ENCODE data around the gene NINJ1. TPM values are rescaled to one million over a fixed set of nuclear protein-coding genes. Genes with fewer than 3 reads are reported as not detected.
A peak's percentile ranks its signal among the peaks of the same experiment; 100 is the strongest.

NINJ1 gene
- total and polyA plus RNA-seq, 7 donors, result 28.9 to 116 (median 57.8) TPM

- peak overlapping the region in 2 of 4 donors; percentile 8 to 47 for H3K27ac ChIP-seq
- no peak overlapping the region for H3K4me3 ChIP-seq
- no peak for DNase-seq
- H3K27me3 ChIP-seq, result no peaks in the 10 kb centered on the region
- H3K9me3 ChIP-seq, result no peaks in the 10 kb centered on the region
- TF ChIP-seq POLR2AphosphoS5 (IDR thresholded peaks at IDR 0.05) (peak in 1 of 4 donors; percentile 62), POLR2A (IDR thresholded peaks at IDR 0.05) (no peak)
- intact Hi-C loops (cut with DNase I), result loop anchor here (2.0 kb wide), 2 partner anchors 23 to 43 kb away; partner anchors contain the start of gene WNK2
- H3K36me3 ChIP-seq, result no peaks in the 10 kb centered on the region
- peaks cover 0 to 31% (median 10%) of the 10 kb centered on the region in 4 donors for H3K4me1 ChIP-seq
- WGBS, 2 donors, result 79 to 80% methylated on average over 11 of the region's 11 CpGs
These were observed 27.9 kb upstream of the NINJ1 start for GRCh38 chr9:93161786-93162562.

DNA sequence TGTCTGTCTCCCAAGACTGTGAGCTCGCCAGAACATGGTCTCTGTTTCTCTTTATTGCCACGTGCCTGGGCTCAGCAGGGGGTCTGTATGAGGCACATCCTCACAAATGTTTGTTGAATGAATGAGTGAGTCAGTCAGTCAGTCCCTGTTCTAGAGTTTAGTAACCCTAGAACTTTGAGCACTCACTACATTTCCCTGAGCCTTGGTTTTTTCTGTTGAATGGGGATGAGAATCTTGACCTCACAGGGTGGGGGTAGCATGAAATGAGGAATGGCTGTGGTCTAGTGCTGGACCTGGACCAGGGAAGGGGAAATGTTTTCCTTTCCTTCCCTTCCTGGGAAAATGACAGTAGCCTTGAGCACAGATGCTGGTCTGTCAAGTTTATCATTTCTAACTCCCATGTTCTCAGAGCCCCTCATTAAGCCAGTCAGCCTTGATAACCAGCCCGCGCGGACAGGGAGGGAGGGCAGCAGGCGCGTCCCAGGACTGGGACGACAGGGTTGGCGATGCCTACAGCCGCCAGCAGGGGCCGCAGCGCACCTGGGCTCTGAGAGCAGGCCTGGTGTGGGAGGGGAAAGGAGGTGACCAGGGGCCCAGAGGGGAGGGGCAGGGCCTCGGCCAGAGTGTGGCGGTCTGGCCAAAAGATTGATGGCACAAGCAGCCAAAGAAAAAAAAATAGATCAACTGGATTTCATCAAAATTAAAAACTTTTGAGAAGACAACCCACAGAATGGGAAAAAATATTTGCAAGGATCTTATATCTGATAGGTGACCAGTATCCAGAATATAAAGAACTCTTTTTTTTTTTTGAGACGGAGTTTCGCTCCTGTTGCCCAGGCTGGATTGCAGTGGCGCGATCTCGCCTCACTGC lies 25.8 kb upstream of the NINJ1 start:
- intact Hi-C loops (cut with DNase I), result loop anchor here (1.0 to 2.0 kb wide), 3 partner anchors 25 to 145 kb away; partner anchors contain the start of gene WNK2
- TF ChIP-seq, protein P1, sequence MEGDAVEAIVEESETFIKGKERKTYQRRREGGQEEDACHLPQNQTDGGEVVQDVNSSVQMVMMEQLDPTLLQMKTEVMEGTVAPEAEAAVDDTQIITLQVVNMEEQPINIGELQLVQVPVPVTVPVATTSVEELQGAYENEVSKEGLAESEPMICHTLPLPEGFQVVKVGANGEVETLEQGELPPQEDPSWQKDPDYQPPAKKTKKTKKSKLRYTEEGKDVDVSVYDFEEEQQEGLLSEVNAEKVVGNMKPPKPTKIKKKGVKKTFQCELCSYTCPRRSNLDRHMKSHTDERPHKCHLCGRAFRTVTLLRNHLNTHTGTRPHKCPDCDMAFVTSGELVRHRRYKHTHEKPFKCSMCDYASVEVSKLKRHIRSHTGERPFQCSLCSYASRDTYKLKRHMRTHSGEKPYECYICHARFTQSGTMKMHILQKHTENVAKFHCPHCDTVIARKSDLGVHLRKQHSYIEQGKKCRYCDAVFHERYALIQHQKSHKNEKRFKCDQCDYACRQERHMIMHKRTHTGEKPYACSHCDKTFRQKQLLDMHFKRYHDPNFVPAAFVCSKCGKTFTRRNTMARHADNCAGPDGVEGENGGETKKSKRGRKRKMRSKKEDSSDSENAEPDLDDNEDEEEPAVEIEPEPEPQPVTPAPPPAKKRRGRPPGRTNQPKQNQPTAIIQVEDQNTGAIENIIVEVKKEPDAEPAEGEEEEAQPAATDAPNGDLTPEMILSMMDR (IDR thresholded peaks at IDR 0.05), result peak; percentile 92 to 98 (median 97)
- TF ChIP-seq POLR2AphosphoS5 (IDR thresholded peaks at IDR 0.05) (no peak), POLR2A (IDR thresholded peaks at IDR 0.05) (no peak), EP300 (IDR thresholded peaks at IDR 0.05) (no peak)
- peak; percentile 89 for DNase-seq
- WGBS, 2 donors, result 10 to 22% methylated on average over 19 of the region's 19 CpGs
- Histone ChIP-seq H3K4me1 (peaks cover 0 to 31% (median 10%) of the 10 kb centered on the region in 4 donors), H3K9me3 (no peaks in the 10 kb centered on the region), H3K27ac (no peak overlapping the region), H3K27me3 (no peaks in the 10 kb centered on the region), H3K36me3 (no peaks in the 10 kb centered on the region), H3K4me3 (no peak overlapping the region)

- 81 to 91% methylated on average over 11 of the region's 11 CpGs for WGBS, 2 donors
- DNase-seq, result no peak
- intact Hi-C loops (cut with DNase I), result no loop called here
- Histone ChIP-seq H3K27ac (no peak overlapping the region), H3K4me1 (peaks cover 0 to 19% (median 6%) of the 10 kb centered on the region in 4 donors), H3K4me3 (no peak overlapping the region), H3K36me3 (no peaks in the 10 kb centered on the region), H3K9me3 (no peaks in the 10 kb centered on the region), H3K27me3 (no peaks in the 10 kb centered on the region)
- TF ChIP-seq, protein P1 (IDR thresholded peaks at IDR 0.05), result no peak
These were observed 22.5 kb upstream of the NINJ1 start for GRCh38 chr9:93156475-93157008.

GRCh38 chr9:93155716-93156474 lies 21.8 kb upstream of the NINJ1 start:
- H3K4me1 ChIP-seq, result peaks cover 0 to 12% (median 2%) of the 10 kb centered on the region in 4 donors
- intact Hi-C loops (cut with DNase I), result no loop called here
- DNase-seq, result no peak
- H3K9me3 ChIP-seq, result no peaks in the 10 kb centered on the region
- H3K27me3 ChIP-seq, result no peaks in the 10 kb centered on the region
- H3K27ac ChIP-seq, result no peak overlapping the region
- no peak for TF ChIP-seq POLR2A (IDR thresholded peaks at IDR 0.05)
- TF ChIP-seq EP300 (IDR thresholded peaks at IDR 0.05), result no peak
- no peak overlapping the region for H3K4me3 ChIP-seq
- no peaks in the 10 kb centered on the region for H3K36me3 ChIP-seq
- 91 to 92% methylated on average over 16 of the region's 16 CpGs for WGBS, 2 donors

DNA sequence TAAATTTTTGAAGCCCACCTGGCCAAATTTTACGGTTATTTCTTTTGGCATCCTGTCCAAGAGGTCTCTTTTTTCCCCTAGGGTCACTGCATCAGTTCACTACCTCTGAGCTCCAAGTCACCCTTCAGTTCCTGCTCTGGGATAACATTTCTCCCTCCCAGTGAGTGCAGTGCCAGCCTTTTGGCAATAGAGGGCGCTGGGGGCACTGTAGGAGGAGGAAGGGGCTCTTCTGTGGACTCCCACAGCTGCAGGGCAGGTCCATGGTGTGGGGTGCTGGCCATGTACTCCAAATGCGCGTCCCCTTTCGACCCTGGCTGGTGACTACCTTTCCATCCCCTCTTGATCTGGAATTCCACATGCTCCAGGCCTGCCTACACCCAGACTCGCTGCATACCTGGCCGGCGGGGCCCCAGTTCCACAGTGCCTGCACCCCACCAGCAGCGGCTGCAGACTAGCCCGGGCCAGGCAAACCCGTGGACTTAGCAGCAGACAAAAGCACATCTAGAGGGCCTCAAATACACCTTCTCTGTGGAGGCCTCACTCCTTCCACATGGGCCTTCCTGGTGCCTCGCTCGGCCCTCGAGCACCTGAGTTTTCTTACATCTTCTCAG lies 20.3 kb upstream of the NINJ1 start:
- H3K27me3 ChIP-seq, result no peaks in the 10 kb centered on the region
- TF ChIP-seq POLR2A (IDR thresholded peaks at IDR 0.05) (no peak), EP300 (IDR thresholded peaks at IDR 0.05) (no peak), POLR2AphosphoS5 (IDR thresholded peaks at IDR 0.05) (no peak)
- TF ChIP-seq, protein P1 (IDR thresholded peaks at IDR 0.05), result peak in 2 of 4 experiments; percentile 26 to 55
- H3K9me3 ChIP-seq, result no peaks in the 10 kb centered on the region
- DNase-seq, result no peak
- H3K27ac ChIP-seq, result no peak overlapping the region
- WGBS, 2 donors, result 81 to 82% methylated on average over 14 of the region's 14 CpGs
- no peaks in the 10 kb centered on the region for H3K36me3 ChIP-seq
- no peaks in the 10 kb centered on the region for H3K4me1 ChIP-seq
- no peak overlapping the region for H3K4me3 ChIP-seq
- intact Hi-C loops (cut with DNase I), result loop anchor here (5.0 kb wide), 1 partner anchor 42 kb away; no protein-coding TSS in a partner anchor
